22Rv1 (cell line): ENCODE results near the gene ABHD3.

Experiments used
- CTCF ChIP-seq: fragments of 450-650 bp; IDR thresholded peaks from 2 replicates; pipeline ENCODE4 v1.5.1; 2017; ENCODE audit warnings: mild to moderate bottlenecking
- ZFX ChIP-seq: fragments of 450-650 bp; IDR thresholded peaks from 2 replicates; pipeline ENCODE4 v1.6.1; 2017; ENCODE audit warnings: antibody characterized with exemption, borderline replicate concordance

DNA sequence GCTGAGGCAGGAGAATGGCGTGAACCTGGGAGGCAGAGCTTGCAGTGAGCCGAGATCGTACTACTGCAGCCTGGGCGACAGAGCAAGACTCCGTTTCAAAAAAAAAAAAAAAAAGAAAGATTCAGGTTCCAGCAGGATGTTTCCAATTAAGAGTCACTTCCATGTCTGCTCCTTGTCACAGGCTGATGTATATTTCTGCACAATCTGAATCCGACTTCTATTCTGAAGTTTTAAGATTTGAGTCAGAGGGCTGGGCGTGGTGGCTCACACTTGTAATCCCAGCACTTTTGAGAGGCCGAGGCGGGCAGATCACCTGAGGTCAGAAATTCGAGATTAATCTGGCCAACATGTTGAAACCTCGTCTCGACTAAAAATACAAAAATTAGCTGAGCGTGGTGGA, 67.8 kb downstream of the ABHD3 start:
- TF ChIP-seq ZFX (no peak), CTCF (no peak)
